ENCODE results near the gene MAP3K7. TPM values are rescaled to one million over a fixed set of nuclear protein-coding genes. Genes with fewer than 3 reads are reported as not detected.

The MAP3K7 gene
- total and polyA plus RNA-seq, 2 experiments from 2014 or later = 21.5 to 40.3 TPM

GRCh38 chr6:90530882-90531281 lies 56.0 kb downstream of the MAP3K7 start:
- TF ChIP-seq, protein P1, sequence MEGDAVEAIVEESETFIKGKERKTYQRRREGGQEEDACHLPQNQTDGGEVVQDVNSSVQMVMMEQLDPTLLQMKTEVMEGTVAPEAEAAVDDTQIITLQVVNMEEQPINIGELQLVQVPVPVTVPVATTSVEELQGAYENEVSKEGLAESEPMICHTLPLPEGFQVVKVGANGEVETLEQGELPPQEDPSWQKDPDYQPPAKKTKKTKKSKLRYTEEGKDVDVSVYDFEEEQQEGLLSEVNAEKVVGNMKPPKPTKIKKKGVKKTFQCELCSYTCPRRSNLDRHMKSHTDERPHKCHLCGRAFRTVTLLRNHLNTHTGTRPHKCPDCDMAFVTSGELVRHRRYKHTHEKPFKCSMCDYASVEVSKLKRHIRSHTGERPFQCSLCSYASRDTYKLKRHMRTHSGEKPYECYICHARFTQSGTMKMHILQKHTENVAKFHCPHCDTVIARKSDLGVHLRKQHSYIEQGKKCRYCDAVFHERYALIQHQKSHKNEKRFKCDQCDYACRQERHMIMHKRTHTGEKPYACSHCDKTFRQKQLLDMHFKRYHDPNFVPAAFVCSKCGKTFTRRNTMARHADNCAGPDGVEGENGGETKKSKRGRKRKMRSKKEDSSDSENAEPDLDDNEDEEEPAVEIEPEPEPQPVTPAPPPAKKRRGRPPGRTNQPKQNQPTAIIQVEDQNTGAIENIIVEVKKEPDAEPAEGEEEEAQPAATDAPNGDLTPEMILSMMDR (IDR thresholded peaks at IDR 0.05; ENCODE audit: poor library complexity) = no peak
- no peak for TF ChIP-seq EZH2phosphoT487 (IDR thresholded peaks at IDR 0.05; ENCODE audit: low read depth, severe bottlenecking, unreplicated experiment)
- TF ChIP-seq EZH2 (IDR thresholded peaks at IDR 0.05; ENCODE audit: borderline replicate concordance) = no peak
- no peak overlapping the region for H3K4me2 ChIP-seq
- DNase-seq (ENCODE audit: low spot score) = no peak
- no peaks in the 10 kb centered on the region for H3K36me3 ChIP-seq (replicated peaks; ENCODE audit: insufficient read depth, low read depth)
- H2AFZ ChIP-seq = no peak overlapping the region
- no peaks in the 10 kb centered on the region for H3K9me3 ChIP-seq (ENCODE audit: low read depth)
- no peak overlapping the region for H3K4me3 ChIP-seq
- H3K27me3 ChIP-seq = no peaks in the 10 kb centered on the region
- no peak overlapping the region for H3K27ac ChIP-seq
- H3K9me2 ChIP-seq (replicated peaks; ENCODE audit: insufficient read depth) = no peaks in the 10 kb centered on the region
- 87% methylated on average over 1 of the region's 1 CpG for WGBS (ENCODE audit: low lambda C conversion rate, missing lambda C conversion rate)
- H4K20me1 ChIP-seq (ENCODE audit: insufficient read depth, poor library complexity, severe bottlenecking) = no peaks in the 10 kb centered on the region
- H3K79me2 ChIP-seq = no peaks in the 10 kb centered on the region
- no peaks in the 10 kb centered on the region for H3K4me1 ChIP-seq (ENCODE audit: insufficient read depth)

- Histone ChIP-seq H3K79me2 (no peaks in the 10 kb centered on the region), H3K27ac (no peak overlapping the region), H3K36me3 (replicated peaks; ENCODE audit: insufficient read depth, low read depth) (no peaks in the 10 kb centered on the region), H4K20me1 (ENCODE audit: insufficient read depth, poor library complexity, severe bottlenecking) (no peaks in the 10 kb centered on the region), H2AFZ (no peak overlapping the region), H3K27me3 (no peaks in the 10 kb centered on the region), H3K4me1 (ENCODE audit: insufficient read depth) (no peaks in the 10 kb centered on the region), H3K9me3 (ENCODE audit: low read depth) (no peaks in the 10 kb centered on the region), H3K9me2 (replicated peaks; ENCODE audit: insufficient read depth) (no peaks in the 10 kb centered on the region), H3K4me2 (no peak overlapping the region), H3K4me3 (no peak overlapping the region)
- DNase-seq (ENCODE audit: low spot score) = no peak
- 100% methylated on average over 4 of the region's 4 CpGs for WGBS (ENCODE audit: low lambda C conversion rate, missing lambda C conversion rate)
- TF ChIP-seq EZH2phosphoT487 (IDR thresholded peaks at IDR 0.05; ENCODE audit: low read depth, severe bottlenecking, unreplicated experiment) = no peak
- TF ChIP-seq, protein P1 (IDR thresholded peaks at IDR 0.05; ENCODE audit: poor library complexity) = no peak
- no peak for TF ChIP-seq EZH2 (IDR thresholded peaks at IDR 0.05; ENCODE audit: borderline replicate concordance)
Observed at GRCh38 chr6:90525421-90525820, 61.5 kb downstream of the MAP3K7 start.

DNA sequence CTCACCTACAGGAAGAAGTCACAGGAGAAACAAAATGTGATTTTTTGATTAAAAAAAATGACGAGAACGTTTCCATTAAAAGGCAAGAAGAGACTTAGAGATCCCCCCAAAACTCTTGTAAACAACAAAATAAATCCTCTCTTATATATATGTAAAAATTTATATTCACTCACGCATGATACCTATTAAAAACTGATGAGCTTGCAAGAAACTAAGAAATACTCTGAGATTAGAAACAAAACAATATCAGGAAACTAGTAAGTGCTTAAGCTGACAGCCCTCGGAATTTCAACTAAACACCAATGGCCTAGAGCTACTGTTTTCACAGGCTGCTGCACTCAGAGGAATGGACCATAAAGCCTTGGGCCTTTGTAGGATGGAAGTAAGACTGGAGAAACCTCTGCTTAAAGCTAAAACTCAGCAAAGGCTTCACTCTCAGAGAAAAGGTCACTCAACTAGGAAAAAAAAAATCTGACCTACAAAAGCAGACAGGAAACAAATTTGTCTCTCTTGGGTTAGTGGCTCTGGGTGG lies 63.0 kb downstream of the MAP3K7 start:
- H3K4me2 ChIP-seq = no peak overlapping the region
- no peaks in the 10 kb centered on the region for H4K20me1 ChIP-seq (ENCODE audit: insufficient read depth, poor library complexity, severe bottlenecking)
- no peaks in the 10 kb centered on the region for H3K27me3 ChIP-seq
- no peaks in the 10 kb centered on the region for H3K36me3 ChIP-seq (replicated peaks; ENCODE audit: insufficient read depth, low read depth)
- DNase-seq (ENCODE audit: low spot score) = no peak
- H3K9me3 ChIP-seq (ENCODE audit: low read depth) = no peaks in the 10 kb centered on the region
- no peaks in the 10 kb centered on the region for H3K4me1 ChIP-seq (ENCODE audit: insufficient read depth)
- no peak overlapping the region for H3K4me3 ChIP-seq
- 93% methylated on average over 4 of the region's 4 CpGs for WGBS (ENCODE audit: low lambda C conversion rate, missing lambda C conversion rate)
- H3K27ac ChIP-seq = no peak overlapping the region
- no peaks in the 10 kb centered on the region for H3K79me2 ChIP-seq
- H2AFZ ChIP-seq = no peak overlapping the region
- no peak for TF ChIP-seq EZH2 (IDR thresholded peaks at IDR 0.05; ENCODE audit: borderline replicate concordance)
- TF ChIP-seq EZH2phosphoT487 (IDR thresholded peaks at IDR 0.05; ENCODE audit: low read depth, severe bottlenecking, unreplicated experiment) = no peak
- TF ChIP-seq, protein P1 (IDR thresholded peaks at IDR 0.05; ENCODE audit: poor library complexity) = no peak
- no peaks in the 10 kb centered on the region for H3K9me2 ChIP-seq (replicated peaks; ENCODE audit: insufficient read depth)

Data from hepatocyte (in vitro differentiated cells).